Measurements from ENCODE around the gene LMNA. TPM values are rescaled to one million over a fixed set of nuclear protein-coding genes. Genes with fewer than 3 reads are reported as not detected.
A peak's percentile ranks its signal among the peaks of the same experiment; 100 is the strongest.
"Not testable (repeated sequence)": the region's sequence is repeated elsewhere in the genome, so short reads cannot be mapped to it uniquely, and the experiment has no call there.

Gene LMNA
- total RNA-seq, 4 donors from 2014 or later: 201 to 295 (median 211) TPM

DNA sequence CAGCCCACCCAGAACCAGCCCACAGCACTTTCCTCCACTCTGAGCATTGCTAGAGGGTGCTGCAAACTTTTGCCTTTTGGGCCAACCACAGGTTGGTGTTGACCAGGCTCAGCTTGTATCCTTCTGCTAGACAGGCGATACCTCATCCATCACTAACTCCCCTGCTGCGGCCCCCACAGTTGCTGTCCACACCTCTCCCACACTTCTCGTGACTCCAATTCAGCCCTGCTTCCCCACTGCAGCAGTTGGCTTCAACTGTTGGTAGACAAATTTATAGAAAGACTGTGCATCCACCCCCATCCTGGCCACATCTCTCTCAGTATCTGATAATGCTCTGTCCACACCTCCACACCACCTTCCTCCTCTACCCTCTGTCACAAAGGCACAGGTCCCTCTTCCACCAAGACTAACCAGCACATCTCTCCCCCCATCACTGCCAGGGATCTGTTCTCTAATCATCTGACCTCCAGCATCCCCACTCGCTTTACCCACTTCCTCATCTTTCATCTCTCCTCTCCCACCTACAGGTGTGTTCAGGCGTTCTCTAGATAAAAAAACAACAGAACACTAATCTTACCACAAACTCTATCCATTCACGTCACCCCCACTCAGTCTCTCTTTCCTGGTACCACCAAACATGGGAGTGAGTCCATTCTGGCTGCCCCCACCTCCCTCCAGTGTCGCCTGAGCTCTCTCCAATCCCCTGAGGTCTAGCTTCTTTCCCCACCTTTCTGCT lies 63.6 kb downstream of the LMNA start:
- TF ChIP-seq, protein P1, sequence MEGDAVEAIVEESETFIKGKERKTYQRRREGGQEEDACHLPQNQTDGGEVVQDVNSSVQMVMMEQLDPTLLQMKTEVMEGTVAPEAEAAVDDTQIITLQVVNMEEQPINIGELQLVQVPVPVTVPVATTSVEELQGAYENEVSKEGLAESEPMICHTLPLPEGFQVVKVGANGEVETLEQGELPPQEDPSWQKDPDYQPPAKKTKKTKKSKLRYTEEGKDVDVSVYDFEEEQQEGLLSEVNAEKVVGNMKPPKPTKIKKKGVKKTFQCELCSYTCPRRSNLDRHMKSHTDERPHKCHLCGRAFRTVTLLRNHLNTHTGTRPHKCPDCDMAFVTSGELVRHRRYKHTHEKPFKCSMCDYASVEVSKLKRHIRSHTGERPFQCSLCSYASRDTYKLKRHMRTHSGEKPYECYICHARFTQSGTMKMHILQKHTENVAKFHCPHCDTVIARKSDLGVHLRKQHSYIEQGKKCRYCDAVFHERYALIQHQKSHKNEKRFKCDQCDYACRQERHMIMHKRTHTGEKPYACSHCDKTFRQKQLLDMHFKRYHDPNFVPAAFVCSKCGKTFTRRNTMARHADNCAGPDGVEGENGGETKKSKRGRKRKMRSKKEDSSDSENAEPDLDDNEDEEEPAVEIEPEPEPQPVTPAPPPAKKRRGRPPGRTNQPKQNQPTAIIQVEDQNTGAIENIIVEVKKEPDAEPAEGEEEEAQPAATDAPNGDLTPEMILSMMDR (IDR thresholded peaks at IDR 0.05): no peak
- TF ChIP-seq POLR2A (IDR thresholded peaks at IDR 0.05): no peak
- no peaks in the 10 kb centered on the region for H3K36me3 ChIP-seq
- no peak for DNase-seq

DNA sequence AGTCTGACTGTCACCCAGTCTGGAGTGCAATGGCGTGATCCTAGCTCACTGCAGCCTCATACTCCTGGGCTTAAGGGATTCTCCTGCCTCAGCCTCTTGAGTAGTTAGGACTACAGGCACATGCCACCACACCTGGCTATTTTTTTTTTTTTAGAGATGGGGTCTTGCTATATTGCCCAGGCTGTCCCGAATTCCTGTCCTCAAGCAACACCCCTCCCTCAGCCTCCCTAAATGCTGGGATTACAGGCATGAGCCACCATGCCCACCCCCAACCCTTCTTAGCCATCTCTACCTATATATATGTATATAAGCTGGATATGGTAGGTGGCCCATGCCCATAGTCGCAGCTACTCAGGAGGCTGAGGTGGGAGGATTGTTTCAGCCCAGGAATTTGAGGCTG lies 66.0 kb downstream of the LMNA start:
- peaks cover 0 to 10% (median 0%) of the 10 kb centered on the region in 4 donors for H3K4me1 ChIP-seq
- no peaks in the 10 kb centered on the region for H3K27me3 ChIP-seq
- no peak overlapping the region for H3K4me3 ChIP-seq
- TF ChIP-seq POLR2A (IDR thresholded peaks at IDR 0.05): no peak
- TF ChIP-seq, protein P1 (IDR thresholded peaks at IDR 0.05): no peak
- no peaks in the 10 kb centered on the region for H3K9me3 ChIP-seq
- H3K27ac ChIP-seq: no peak overlapping the region
- DNase-seq: no peak
- H3K36me3 ChIP-seq: no peaks in the 10 kb centered on the region

More for the DNA sequence above, 63.6 kb downstream of the LMNA start:
- H3K4me1 ChIP-seq: no peaks in the 10 kb centered on the region
- H3K27ac ChIP-seq: no peak overlapping the region
- no peaks in the 10 kb centered on the region for H3K27me3 ChIP-seq
- no peak overlapping the region for H3K4me3 ChIP-seq
- H3K9me3 ChIP-seq: no peaks in the 10 kb centered on the region

DNA sequence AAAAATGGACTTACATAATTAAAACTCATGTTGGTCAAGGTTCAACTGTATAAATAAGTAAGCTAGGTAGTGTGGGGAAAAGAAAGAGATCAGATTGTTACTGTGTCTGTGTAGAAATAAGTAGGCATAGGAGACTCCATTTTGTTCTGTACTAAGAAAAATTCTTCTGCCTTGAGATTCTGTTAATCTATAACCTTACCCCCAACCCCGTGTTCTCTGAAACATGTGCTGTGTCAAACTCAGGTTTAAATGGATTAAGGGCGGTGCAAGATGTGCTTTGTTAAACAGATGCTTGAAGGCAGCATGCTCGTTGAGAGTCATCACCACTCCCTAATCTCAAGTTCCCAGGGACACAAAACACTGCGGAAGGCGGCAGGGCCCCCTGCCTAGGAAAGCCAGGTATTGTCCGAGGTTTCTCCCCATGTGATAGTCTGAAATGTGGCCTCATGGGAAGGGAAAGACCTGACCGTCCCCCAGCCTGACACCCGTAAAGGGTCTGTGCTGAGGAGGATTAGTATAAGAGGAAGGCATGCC lies 66.9 kb downstream of the LMNA start:
- H3K27me3 ChIP-seq, DNase-seq: not testable (repeated sequence)

DNA sequence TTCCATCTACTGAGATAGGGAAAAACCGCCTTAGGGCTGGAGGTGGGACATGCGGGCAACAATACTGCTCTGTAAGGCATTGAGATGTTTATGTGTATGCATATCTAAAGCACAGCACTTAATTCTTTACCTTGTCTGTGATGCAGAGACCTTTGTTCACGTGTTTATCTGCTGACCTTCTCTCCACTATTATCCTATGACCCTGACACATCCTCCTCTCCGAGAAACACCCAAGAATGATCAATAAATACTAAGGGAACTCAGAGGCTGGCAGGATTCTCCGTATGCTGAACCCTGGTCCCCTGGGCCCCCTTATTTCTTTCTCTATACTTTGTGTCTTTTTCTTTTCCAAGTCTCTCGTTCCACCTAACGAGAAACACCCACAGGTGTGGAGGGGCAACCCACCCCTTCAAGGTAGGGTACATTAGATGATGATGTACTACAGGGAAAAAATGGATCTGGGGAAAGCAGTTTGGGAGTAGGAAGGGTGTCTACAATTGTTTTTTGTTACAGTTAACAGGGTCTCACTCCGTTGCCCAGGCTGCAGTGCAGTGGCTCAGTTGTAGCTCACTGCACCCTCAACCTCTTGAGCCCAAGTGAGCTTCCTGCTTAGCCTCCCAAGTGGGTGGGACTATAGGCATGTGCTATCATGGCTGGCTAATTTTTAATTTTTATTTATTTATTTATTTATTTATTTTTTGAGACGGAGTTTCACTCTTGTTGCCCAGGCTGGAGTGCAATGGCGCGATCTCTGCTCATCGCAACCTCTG lies 67.7 kb downstream of the LMNA start:
- H3K4me1 ChIP-seq: peaks cover 0 to 10% (median 0%) of the 10 kb centered on the region in 4 donors
- H3K27ac ChIP-seq: peak overlapping the region in 3 of 4 donors; percentile 49 to 81 (median 73)
- H3K36me3 ChIP-seq, H3K27me3 ChIP-seq, H3K9me3 ChIP-seq, H3K4me3 ChIP-seq, DNase-seq: not testable (repeated sequence)

More for the DNA sequence above, 66.9 kb downstream of the LMNA start:
- Histone ChIP-seq H3K27ac (peak overlapping the region in 3 of 4 donors; percentile 49 to 81 (median 73)), H3K4me1 (peaks cover 0 to 10% (median 0%) of the 10 kb centered on the region in 4 donors)
- H3K9me3 ChIP-seq, H3K4me3 ChIP-seq, H3K36me3 ChIP-seq: not testable (repeated sequence)

DNA sequence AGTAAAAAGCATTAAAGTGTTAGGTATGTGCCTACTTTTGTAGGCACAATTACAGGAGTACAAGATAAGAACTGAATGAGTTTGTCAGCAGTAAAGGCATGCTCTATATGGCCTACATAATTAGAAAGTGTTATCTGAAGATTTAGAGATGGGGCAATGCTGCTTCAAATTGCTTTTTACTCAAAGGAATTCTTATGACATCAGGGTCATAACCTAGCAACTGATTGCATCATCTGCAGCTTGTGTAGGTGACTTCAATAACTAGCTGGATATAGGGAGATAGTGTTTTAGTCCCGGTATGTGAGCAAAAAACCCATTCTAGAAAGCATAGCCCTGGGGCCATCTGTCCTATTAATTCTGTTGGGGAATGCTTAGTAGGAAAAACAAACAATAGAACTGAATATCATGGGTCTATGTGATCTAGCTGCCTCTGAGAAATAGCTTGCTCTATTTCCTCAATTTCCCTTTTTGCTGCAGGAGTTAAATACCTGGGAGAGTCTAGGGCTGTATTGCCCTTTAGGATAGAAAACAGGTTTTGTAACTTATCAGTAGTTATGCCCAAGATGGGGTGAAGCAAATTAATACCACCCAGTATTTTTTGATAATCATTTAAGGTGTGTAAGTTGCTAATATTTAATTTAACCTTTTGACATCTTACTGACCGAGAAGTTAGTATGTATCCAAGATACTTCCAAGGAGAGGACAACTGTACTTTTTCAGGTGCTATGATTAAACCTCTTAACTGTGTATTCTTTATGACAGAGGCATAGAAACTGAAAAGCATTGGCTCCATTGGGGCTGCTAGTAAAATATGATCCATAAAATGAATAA lies 72.1 kb downstream of the LMNA start:
- DNase-seq: not testable (repeated sequence)

More for the DNA sequence above, 72.1 kb downstream of the LMNA start:
- H3K27me3 ChIP-seq, H3K4me3 ChIP-seq, H3K36me3 ChIP-seq, H3K9me3 ChIP-seq: not testable (repeated sequence)
- H3K27ac ChIP-seq: peak overlapping the region in 1 of 4 donors; percentile 52
- H3K4me1 ChIP-seq: peaks cover 0 to 10% (median 0%) of the 10 kb centered on the region in 4 donors

Other genes with a start within 250 kb of the LMNA start
- gene RIT1, start 203.4 kb upstream of the LMNA start, total RNA-seq: 10 to 100 TPM; 13.6 to 31.1 (median 17.4) TPM
- gene KHDC4, start 180.3 kb upstream of the LMNA start, total RNA-seq: 100 to 1,000 TPM in 2 of 4 donors, 10 to 100 TPM in 2; 71.5 to 146 (median 96.4) TPM
- 1 to 10 TPM in 1 of 4 donors, not detected in 3; 2.3 TPM for gene RXFP4, start 173.1 kb upstream of the LMNA start, total RNA-seq
- 100 to 1,000 TPM; 101 to 239 (median 149) TPM for gene ARHGEF2, start 136.2 kb upstream of the LMNA start, total RNA-seq
- 100 to 1,000 TPM; 133 to 269 (median 202) TPM for gene SSR2, start 93.8 kb upstream of the LMNA start, total RNA-seq
- 10 to 100 TPM; 16.3 to 22.5 (median 21.4) TPM for gene UBQLN4, start 60.9 kb upstream of the LMNA start, total RNA-seq
- gene LAMTOR2, start 59.9 kb upstream of the LMNA start, total RNA-seq: 10 to 100 TPM; 40.4 to 75.5 (median 54.1) TPM
- gene RAB25, start 53.6 kb upstream of the LMNA start, total RNA-seq: 100 to 1,000 TPM in 3 of 4 donors, 10 to 100 TPM in 1; 96.6 to 188 (median 146) TPM
- 1 to 10 TPM in 1 of 4 donors, under 1 TPM in 1, not detected in 2; 0.80 to 2.1 TPM for gene MEX3A, start 32.2 kb upstream of the LMNA start, total RNA-seq
- 10 to 100 TPM in 1 of 4 donors, 1 to 10 TPM in 3; 1.5 to 19.0 (median 3.2) TPM for gene SEMA4A, start 38.9 kb downstream of the LMNA start, total RNA-seq
- 10 to 100 TPM; 15.7 to 40.6 (median 33.7) TPM for gene SLC25A44, start 79.4 kb downstream of the LMNA start, total RNA-seq
- 10 to 100 TPM; 39.9 to 52.8 (median 43.6) TPM for gene PMF1, start 98.3 kb downstream of the LMNA start, total RNA-seq
- gene BGLAP, start 127.5 kb downstream of the LMNA start, total RNA-seq: 1 to 10 TPM in 2 of 4 donors, not detected in 2; 1.1 to 2.1 TPM
- gene PAQR6, start 133.3 kb downstream of the LMNA start, total RNA-seq: 1 to 10 TPM in 3 of 4 donors, under 1 TPM in 1; 0.70 to 7.4 (median 4.1) TPM
- gene SMG5, start 168.1 kb downstream of the LMNA start, total RNA-seq: 100 to 1,000 TPM in 2 of 4 donors, 10 to 100 TPM in 2; 70.1 to 139 (median 103) TPM
- gene TMEM79, start 169.6 kb downstream of the LMNA start, total RNA-seq: 1 to 10 TPM; 1.9 to 9.7 (median 5.4) TPM
- gene GLMP, start 181.0 kb downstream of the LMNA start, total RNA-seq: 10 to 100 TPM; 23.1 to 67.8 (median 61.3) TPM
- gene VHLL, start 184.6 kb downstream of the LMNA start, total RNA-seq: not detected
- 100 to 1,000 TPM in 3 of 4 donors, 10 to 100 TPM in 1; 63.9 to 148 (median 134) TPM for gene CCT3, start 223.6 kb downstream of the LMNA start, total RNA-seq
- not detected for gene TSACC, start 223.8 kb downstream of the LMNA start, total RNA-seq

Data from Peyer's patch (tissue), 4 donors.